ENCODE data around the gene OXA1L.

DNA sequence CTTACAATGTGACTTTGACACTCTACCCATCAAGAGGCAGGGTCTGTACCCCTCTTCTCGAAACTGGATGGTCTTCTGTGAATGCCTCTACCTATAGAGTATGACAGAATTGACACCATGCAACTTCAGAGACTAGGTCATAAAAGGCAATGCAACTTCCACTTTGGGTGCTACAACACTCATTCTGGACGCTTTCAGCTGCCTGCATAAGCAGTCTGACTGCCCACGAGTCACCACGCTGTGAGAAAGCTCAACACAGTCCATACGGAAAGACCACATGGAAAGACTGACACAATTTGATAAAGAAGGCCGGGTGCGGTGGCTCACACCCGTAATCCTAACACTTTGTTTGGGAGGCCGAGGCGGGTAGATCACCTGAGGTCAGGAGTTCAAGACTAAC lies 33.9 kb downstream of the OXA1L start:
- no peak for TF ChIP-seq CTCF (IDR thresholded peaks at IDR 0.05)
- TF ChIP-seq POLR2A (IDR thresholded peaks at IDR 0.05), result no peak
